ENCODE results near the gene MAP7. TPM values are rescaled to one million over a fixed set of nuclear protein-coding genes. Genes with fewer than 3 reads are reported as not detected.

Gene MAP7
- total and polyA plus RNA-seq, 9 of the 15 experiments (the other 6 are each of a cell fraction or from before 2014, with no cell fraction given) = 0.76 to 7.7 (median 3.9) TPM

DNA sequence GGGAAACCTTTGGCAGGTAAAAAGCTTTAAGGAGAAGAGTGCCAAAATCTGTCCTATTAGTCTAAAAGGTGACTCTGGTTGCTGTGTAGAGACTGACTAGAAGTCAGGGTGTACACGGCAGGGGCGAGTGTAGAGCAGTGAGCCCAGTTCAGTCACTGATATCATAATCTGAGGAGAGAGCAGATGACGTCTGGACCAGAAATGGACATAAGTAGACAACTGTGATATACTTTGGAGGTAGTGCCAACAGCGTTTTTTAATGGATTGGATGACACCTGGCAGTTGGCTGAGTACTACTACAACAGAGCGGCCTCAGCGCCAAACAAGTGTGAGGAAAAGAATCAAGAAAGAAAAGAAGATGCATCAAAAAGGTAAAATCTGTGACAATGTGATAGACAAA lies 76.0 kb downstream of the MAP7 start (continued):
- TF ChIP-seq, protein P1, sequence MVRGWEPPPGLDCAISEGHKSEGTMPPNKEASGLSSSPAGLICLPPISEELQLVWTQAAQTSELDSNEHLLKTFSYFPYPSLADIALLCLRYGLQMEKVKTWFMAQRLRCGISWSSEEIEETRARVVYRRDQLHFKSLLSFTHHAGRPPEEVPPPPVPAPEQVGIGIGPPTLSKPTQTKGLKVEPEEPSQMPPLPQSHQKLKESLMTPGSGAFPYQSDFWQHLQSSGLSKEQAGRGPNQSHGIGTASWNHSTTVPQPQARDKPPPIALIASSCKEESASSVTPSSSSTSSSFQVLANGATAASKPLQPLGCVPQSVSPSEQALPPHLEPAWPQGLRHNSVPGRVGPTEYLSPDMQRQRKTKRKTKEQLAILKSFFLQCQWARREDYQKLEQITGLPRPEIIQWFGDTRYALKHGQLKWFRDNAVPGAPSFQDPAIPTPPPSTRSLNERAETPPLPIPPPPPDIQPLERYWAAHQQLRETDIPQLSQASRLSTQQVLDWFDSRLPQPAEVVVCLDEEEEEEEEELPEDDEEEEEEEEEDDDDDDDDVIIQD (CRISPR knock-in tag; IDR thresholded peaks at IDR 0.05) = no peak

- Histone ChIP-seq H2AFZ (ENCODE audit: low read depth, low read length) (no peak overlapping the region), H3K9me1 (ENCODE audit: control insufficient read depth, insufficient read depth, low read length) (no peaks in the 10 kb centered on the region), H3K9ac (ENCODE audit: insufficient read depth in 1 of 2, low read depth in 2 of 2, low read length in 2 of 2) (no peak overlapping the region), H3K4me1 (replicated peaks in 1 of 2; ENCODE audit: control insufficient read depth in 2 of 2, insufficient read depth in 2 of 2, low read length in 2 of 2) (no peaks in the 10 kb centered on the region), H4K20me1 (replicated peaks; ENCODE audit: control insufficient read depth, insufficient read depth, low read length) (no peaks in the 10 kb centered on the region), H3K27me3 (ENCODE audit: control insufficient read depth in 2 of 2, insufficient read depth in 2 of 2, low read length in 2 of 2) (no peaks in the 10 kb centered on the region), H3K4me2 (ENCODE audit: insufficient read depth, low read length) (no peak overlapping the region), H3K79me2 (ENCODE audit: control insufficient read depth, insufficient read depth, low read length) (no peaks in the 10 kb centered on the region), H3K9me3 (replicated peaks; ENCODE audit: control insufficient read depth, insufficient read depth, low read depth, low read length) (no peaks in the 10 kb centered on the region), H3K4me3 (no peak overlapping the region), H3K36me3 (ENCODE audit: control insufficient read depth, insufficient read depth, low read length) (no peaks in the 10 kb centered on the region), H3K27ac (ENCODE audit: extremely low read depth, low read depth, low read length) (no peak overlapping the region)
- in situ Hi-C loops (cut with MboI) (no loop called here), intact Hi-C loops (cut with micrococcal nuclease) (no loop called here)
- ATAC-seq (no peak), DNase-seq (ENCODE audit: extremely low read depth in 1 of 4, low spot score in 3 of 4) (no peak), FAIRE-seq (no peak)
- ChIA-PET CTCF (ENCODE audit: low intra/inter-chr PET ratio) (no interaction called here), POLR2A (interaction anchor here (1.9 kb wide), 1 partner anchor 11 kb away, joined by 7 read pairs; no protein-coding TSS in a partner anchor)
- 19% methylated on average over 1 of the region's 1 CpG for WGBS (ENCODE audit: insufficient coverage, low coverage, missing lambda C conversion rate)
- no TSS peak for BruUV-seq (replicated peaks)
- TF ChIP-seq, protein P2, sequence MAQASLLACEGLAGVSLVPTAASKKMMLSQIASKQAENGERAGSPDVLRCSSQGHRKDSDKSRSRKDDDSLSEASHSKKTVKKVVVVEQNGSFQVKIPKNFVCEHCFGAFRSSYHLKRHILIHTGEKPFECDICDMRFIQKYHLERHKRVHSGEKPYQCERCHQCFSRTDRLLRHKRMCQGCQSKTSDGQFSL (CRISPR knock-in tag; IDR thresholded peaks at IDR 0.05) = no peak
- TF ChIP-seq, protein P2 (tag; IDR thresholded peaks at IDR 0.05) = no peak
- TF ChIP-seq MYNN (IDR thresholded peaks at IDR 0.05) (no peak), MYNN (CRISPR knock-in tag; IDR thresholded peaks at IDR 0.05) (no peak), SRSF9 (IDR thresholded peaks at IDR 0.05; ENCODE audit: borderline replicate concordance, low read depth, low read length) (no peak), E2F3 (CRISPR knock-in tag; IDR thresholded peaks at IDR 0.05) (no peak), ZKSCAN8 (CRISPR knock-in tag; IDR thresholded peaks at IDR 0.05) (no peak), USF1 (CRISPR knock-in tag; IDR thresholded peaks at IDR 0.05) (no peak), ZNF830 (CRISPR knock-in tag; IDR thresholded peaks at IDR 0.05) (no peak), ZBTB7A (IDR thresholded peaks at IDR 0.05; ENCODE audit: borderline replicate concordance, control insufficient read depth, low read depth, low read length) (no peak), ERF (CRISPR knock-in tag; IDR thresholded peaks at IDR 0.05) (no peak), DEAF1 (CRISPR knock-in tag; IDR thresholded peaks at IDR 0.05) (no peak), CTBP1 (IDR thresholded peaks at IDR 0.05; ENCODE audit: borderline replicate concordance) (no peak)
- TF ChIP-seq, protein P3, sequence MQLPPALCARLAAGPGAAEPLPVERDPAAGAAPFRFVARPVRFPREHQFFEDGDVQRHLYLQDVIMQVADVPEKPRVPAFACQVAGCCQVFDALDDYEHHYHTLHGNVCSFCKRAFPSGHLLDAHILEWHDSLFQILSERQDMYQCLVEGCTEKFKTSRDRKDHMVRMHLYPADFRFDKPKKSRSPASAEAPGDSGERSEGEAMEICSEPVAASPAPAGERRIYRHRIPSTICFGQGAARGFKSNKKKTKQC (CRISPR knock-in tag; IDR thresholded peaks at IDR 0.05) = no peak
Observed at GRCh38 chr6:136471922-136472321, 78.3 kb downstream of the MAP7 start.
